Measurements from ENCODE around the gene MED12. TPM values are rescaled to one million over a fixed set of nuclear protein-coding genes. Genes with fewer than 3 reads are reported as not detected.

MED12 gene
- total RNA-seq, 1 experiment from 2014 or later: 44.1 TPM

GRCh38 chrX:71154196-71154595 is 35.8 kb downstream of the MED12 start:
- no peaks in the 10 kb centered on the region for H3K4me1 ChIP-seq
- H3K4me3 Mint-ChIP-seq (ENCODE audit: unreplicated experiment): no peak overlapping the region
- TF ChIP-seq, protein P1, sequence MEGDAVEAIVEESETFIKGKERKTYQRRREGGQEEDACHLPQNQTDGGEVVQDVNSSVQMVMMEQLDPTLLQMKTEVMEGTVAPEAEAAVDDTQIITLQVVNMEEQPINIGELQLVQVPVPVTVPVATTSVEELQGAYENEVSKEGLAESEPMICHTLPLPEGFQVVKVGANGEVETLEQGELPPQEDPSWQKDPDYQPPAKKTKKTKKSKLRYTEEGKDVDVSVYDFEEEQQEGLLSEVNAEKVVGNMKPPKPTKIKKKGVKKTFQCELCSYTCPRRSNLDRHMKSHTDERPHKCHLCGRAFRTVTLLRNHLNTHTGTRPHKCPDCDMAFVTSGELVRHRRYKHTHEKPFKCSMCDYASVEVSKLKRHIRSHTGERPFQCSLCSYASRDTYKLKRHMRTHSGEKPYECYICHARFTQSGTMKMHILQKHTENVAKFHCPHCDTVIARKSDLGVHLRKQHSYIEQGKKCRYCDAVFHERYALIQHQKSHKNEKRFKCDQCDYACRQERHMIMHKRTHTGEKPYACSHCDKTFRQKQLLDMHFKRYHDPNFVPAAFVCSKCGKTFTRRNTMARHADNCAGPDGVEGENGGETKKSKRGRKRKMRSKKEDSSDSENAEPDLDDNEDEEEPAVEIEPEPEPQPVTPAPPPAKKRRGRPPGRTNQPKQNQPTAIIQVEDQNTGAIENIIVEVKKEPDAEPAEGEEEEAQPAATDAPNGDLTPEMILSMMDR (IDR thresholded peaks at IDR 0.05; ENCODE audit: insufficient read depth in 1 of 2, low read depth in 1 of 2, low read length in 1 of 2, severe bottlenecking in 1 of 2, unreplicated experiment in 1 of 2): no peak
- H3K4me3 ChIP-seq (ENCODE audit: low read depth, low read length): no peak overlapping the region
- H3K9me3 ChIP-seq: no peaks in the 10 kb centered on the region
- no peaks in the 10 kb centered on the region for H3K36me3 Mint-ChIP-seq (ENCODE audit: insufficient read depth, unreplicated experiment)
- H3K27ac Mint-ChIP-seq (ENCODE audit: unreplicated experiment): no peak overlapping the region
- ChIA-PET POLR2A (no interaction called here), CTCF (no interaction called here)
- no TSS peak for BruUV-seq (replicated peaks)
- DNase-seq: no peak
- H3K36me3 ChIP-seq (ENCODE audit: control insufficient read depth, insufficient read depth, low read length): no peaks in the 10 kb centered on the region
- no peaks in the 10 kb centered on the region for H3K27me3 Mint-ChIP-seq (ENCODE audit: insufficient read depth, unreplicated experiment)
- peaks cover 6% of the 10 kb centered on the region for H3K4me1 Mint-ChIP-seq (ENCODE audit: low read depth, unreplicated experiment)
- H3K27me3 ChIP-seq (replicated peaks; ENCODE audit: control insufficient read depth, insufficient read depth, low read length): no peaks in the 10 kb centered on the region
- H3K9me3 Mint-ChIP-seq (ENCODE audit: unreplicated experiment): no peaks in the 10 kb centered on the region
- intact Hi-C loops (cut with micrococcal nuclease; ENCODE audit: unreplicated experiment): no loop called here

DNA sequence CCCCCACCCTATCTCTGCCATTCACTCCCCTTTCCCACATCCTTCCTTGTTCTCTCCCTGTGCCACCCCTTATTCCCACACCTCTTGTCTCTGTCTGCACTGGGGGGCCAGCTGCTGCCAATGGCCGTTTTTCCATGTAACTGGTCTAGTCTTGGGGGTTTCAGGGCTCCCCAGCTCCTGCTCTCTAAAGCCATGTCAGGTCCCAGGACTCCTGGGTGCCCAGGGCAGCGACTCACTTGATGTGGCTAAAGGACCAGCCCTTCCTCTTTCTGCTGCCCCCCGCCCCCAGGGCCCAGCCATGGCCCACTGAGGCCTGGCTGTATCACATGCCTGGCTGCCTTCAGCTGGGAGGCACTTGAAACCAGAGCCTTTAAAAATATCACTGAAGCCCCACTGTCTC is 36.2 kb downstream of the MED12 start:
- no peaks in the 10 kb centered on the region for H3K9me3 ChIP-seq
- intact Hi-C loops (cut with micrococcal nuclease; ENCODE audit: unreplicated experiment): no loop called here
- no peaks in the 10 kb centered on the region for H3K27me3 ChIP-seq (replicated peaks; ENCODE audit: control insufficient read depth, insufficient read depth, low read length)
- CTCF ChIA-PET: no interaction called here
- no peaks in the 10 kb centered on the region for H3K4me1 ChIP-seq
- no peaks in the 10 kb centered on the region for H3K9me3 Mint-ChIP-seq (ENCODE audit: unreplicated experiment)
- no peaks in the 10 kb centered on the region for H3K36me3 ChIP-seq (ENCODE audit: control insufficient read depth, insufficient read depth, low read length)
- no peak for DNase-seq
- no peak overlapping the region for H3K4me3 Mint-ChIP-seq (ENCODE audit: unreplicated experiment)
- H3K4me3 ChIP-seq (ENCODE audit: low read depth, low read length): no peak overlapping the region
- no peaks in the 10 kb centered on the region for H3K36me3 Mint-ChIP-seq (ENCODE audit: insufficient read depth, unreplicated experiment)
- no TSS peak for BruUV-seq (replicated peaks)
- TF ChIP-seq, protein P1 (IDR thresholded peaks at IDR 0.05; ENCODE audit: insufficient read depth in 1 of 2, low read depth in 1 of 2, low read length in 1 of 2, severe bottlenecking in 1 of 2, unreplicated experiment in 1 of 2): no peak
- H3K27me3 Mint-ChIP-seq (ENCODE audit: insufficient read depth, unreplicated experiment): no peaks in the 10 kb centered on the region
- POLR2A ChIA-PET: no interaction called here
- peaks cover 6% of the 10 kb centered on the region for H3K4me1 Mint-ChIP-seq (ENCODE audit: low read depth, unreplicated experiment)
- H3K27ac Mint-ChIP-seq (ENCODE audit: unreplicated experiment): no peak overlapping the region

- Histone ChIP-seq H3K4me3 (ENCODE audit: low read depth, low read length) (no peak overlapping the region), H3K36me3 (ENCODE audit: control insufficient read depth, insufficient read depth, low read length) (no peaks in the 10 kb centered on the region), H3K9me3 (no peaks in the 10 kb centered on the region), H3K4me1 (no peaks in the 10 kb centered on the region), H3K27me3 (replicated peaks; ENCODE audit: control insufficient read depth, insufficient read depth, low read length) (no peaks in the 10 kb centered on the region)
- TF ChIP-seq, protein P1 (IDR thresholded peaks at IDR 0.05; ENCODE audit: insufficient read depth in 1 of 2, low read depth in 1 of 2, low read length in 1 of 2, severe bottlenecking in 1 of 2, unreplicated experiment in 1 of 2): no peak
- Mint-ChIP-seq H3K4me3 (ENCODE audit: unreplicated experiment) (no peak overlapping the region), H3K36me3 (ENCODE audit: insufficient read depth, unreplicated experiment) (no peaks in the 10 kb centered on the region), H3K9me3 (ENCODE audit: unreplicated experiment) (no peaks in the 10 kb centered on the region), H3K27ac (ENCODE audit: unreplicated experiment) (no peak overlapping the region), H3K27me3 (ENCODE audit: insufficient read depth, unreplicated experiment) (no peaks in the 10 kb centered on the region), H3K4me1 (ENCODE audit: low read depth, unreplicated experiment) (peaks cover 6% of the 10 kb centered on the region)
- DNase-seq: no peak
- intact Hi-C loops (cut with micrococcal nuclease; ENCODE audit: unreplicated experiment): no loop called here
- BruUV-seq (replicated peaks): no TSS peak
- POLR2A ChIA-PET: no interaction called here
- CTCF ChIA-PET: no interaction called here
Observed at GRCh38 chrX:71158603-71159002, 40.2 kb downstream of the MED12 start.

Measured in Caco-2 (cell line).